KOPT-K1 (cell line): Measurements from ENCODE around the gene DIPK2A.

Source experiments
- H3K27ac ChIP-seq: fragments of 200-600 bp; sonication (generic); 2 replicates; pipeline ENCODE4 v1.5.1; 2016; ENCODE audit warnings: antibody characterized with exemption, mild to moderate bottlenecking, low read depth, low read length; ENCODE audit not compliant: poor library complexity, severe bottlenecking
- H3K36me3 ChIP-seq: fragments of 200-600 bp; sonication (generic); 2 replicates; pipeline ENCODE4 v1.5.1; 2017; ENCODE audit warnings: antibody characterized with exemption, mild to moderate bottlenecking, low read length, moderate library complexity; ENCODE audit not compliant: insufficient read depth
- H3K9me3 ChIP-seq: fragments of 200-600 bp; sonication (generic); 2 replicates; pipeline ENCODE4 v1.5.1; 2017; ENCODE audit warnings: antibody characterized with exemption, low read length, mild to moderate bottlenecking; ENCODE audit not compliant: insufficient read depth, poor library complexity, severe bottlenecking

The DIPK2A gene

DNA sequence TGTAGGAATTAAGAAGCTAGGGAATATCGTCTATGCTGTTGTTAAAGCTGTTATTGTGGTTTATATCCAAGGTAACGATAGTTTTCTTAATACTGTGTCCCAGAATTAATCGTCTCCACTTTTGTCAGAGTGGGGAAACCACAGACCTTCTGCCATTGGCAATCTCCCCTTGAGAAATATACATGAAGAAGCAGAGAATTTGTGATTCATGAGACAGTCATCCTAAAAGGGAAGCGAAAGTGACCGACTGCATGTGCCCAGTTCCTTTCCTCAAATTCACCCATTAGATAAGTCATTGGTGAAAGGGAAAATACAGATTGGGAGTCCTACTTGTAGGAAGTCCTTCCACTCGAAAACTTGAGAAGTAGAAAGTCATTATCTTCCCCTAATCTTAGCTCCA is 26.6 kb downstream of the DIPK2A start:
- Histone ChIP-seq H3K9me3 (no peaks in the 10 kb centered on the region), H3K36me3 (no peaks in the 10 kb centered on the region), H3K27ac (no peak overlapping the region)

DNA sequence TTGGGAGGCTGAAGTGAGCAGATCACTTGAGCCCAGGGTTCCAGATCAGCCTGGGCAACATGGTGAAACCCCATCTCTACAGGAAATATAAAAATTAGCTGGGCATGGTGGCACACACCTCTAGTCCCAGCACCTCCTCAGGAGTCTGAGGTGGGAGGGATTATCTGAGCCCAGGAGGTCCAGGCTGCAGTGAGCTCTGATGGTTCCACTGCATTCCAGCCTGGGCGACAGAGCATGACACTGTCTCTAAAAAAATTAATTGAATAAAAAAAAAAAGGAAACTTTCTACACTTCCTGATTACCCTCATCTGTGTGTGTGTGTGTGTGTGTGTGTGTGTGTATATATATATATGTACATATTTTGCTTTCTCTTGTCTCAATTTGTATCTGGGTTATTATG is 31.4 kb downstream of the DIPK2A start:
- H3K36me3 ChIP-seq = no peaks in the 10 kb centered on the region
- H3K27ac ChIP-seq = no peak overlapping the region
- H3K9me3 ChIP-seq = no peaks in the 10 kb centered on the region

DNA sequence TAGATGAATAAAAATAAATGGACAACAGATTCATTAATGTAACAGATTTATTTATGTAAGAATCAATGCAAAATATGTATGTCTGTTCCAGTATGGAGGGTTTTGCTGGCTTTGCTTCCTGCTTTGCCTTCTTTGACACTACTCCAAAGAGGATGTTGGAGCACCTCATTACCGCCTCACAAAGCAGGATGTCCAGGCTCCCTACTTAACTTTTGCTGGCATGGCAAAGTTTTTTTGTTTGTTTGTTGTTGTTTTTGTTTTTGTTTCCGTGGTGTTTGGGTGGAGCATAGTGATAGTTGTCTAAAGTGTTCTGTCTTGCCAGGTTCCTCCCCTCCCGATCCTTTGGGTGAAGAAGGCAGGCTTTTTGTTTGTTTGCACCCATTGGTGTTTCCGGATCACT is 38.7 kb downstream of the DIPK2A start:
- H3K9me3 ChIP-seq = no peaks in the 10 kb centered on the region
- H3K36me3 ChIP-seq = no peaks in the 10 kb centered on the region
- no peak overlapping the region for H3K27ac ChIP-seq

GRCh38 chr3:144011251-144011799 is 39.7 kb downstream of the DIPK2A start:
- H3K36me3 ChIP-seq = no peaks in the 10 kb centered on the region
- no peak overlapping the region for H3K27ac ChIP-seq
- H3K9me3 ChIP-seq = no peaks in the 10 kb centered on the region

GRCh38 chr3:144015133-144015532 is 43.5 kb downstream of the DIPK2A start:
- Histone ChIP-seq H3K9me3 (no peaks in the 10 kb centered on the region), H3K27ac (no peak overlapping the region), H3K36me3 (no peaks in the 10 kb centered on the region)

- no peaks in the 10 kb centered on the region for H3K36me3 ChIP-seq
- no peaks in the 10 kb centered on the region for H3K9me3 ChIP-seq
- H3K27ac ChIP-seq = no peak overlapping the region
Measured at GRCh38 chr3:144018776-144019175, 47.2 kb downstream of the DIPK2A start.
